GM18867 (cell line): Measurements from ENCODE around the gene CDC42EP2.
A peak's percentile ranks its signal among the peaks of the same experiment; 100 is the strongest.

ENCODE experiments used
- ATAC-seq: cut with Tn5 transposase; IDR thresholded peaks from one replicate; pipeline ENCODE4 v1.9.1; 2021; ENCODE audit warnings: mild to moderate bottlenecking, moderate library complexity; ENCODE audit not compliant: unreplicated experiment

Gene CDC42EP2

GRCh38 chr11:65355013-65355775 lies 40.5 kb downstream of the CDC42EP2 start:
- ATAC-seq: peak; percentile 22

- no peak for ATAC-seq
These were observed 41.2 kb downstream of the CDC42EP2 start for GRCh38 chr11:65355776-65356393.

- ATAC-seq: no peak
These were observed 41.8 kb downstream of the CDC42EP2 start for GRCh38 chr11:65356394-65356972.

GRCh38 chr11:65357856-65358356 lies 43.2 kb downstream of the CDC42EP2 start:
- no peak for ATAC-seq

- peak; percentile 80 for ATAC-seq
These were observed 47.8 kb downstream of the CDC42EP2 start for GRCh38 chr11:65362320-65362931.

- no peak for ATAC-seq
These were observed 48.3 kb downstream of the CDC42EP2 start for GRCh38 chr11:65362966-65363365.

GRCh38 chr11:65363770-65364169 lies 49.1 kb downstream of the CDC42EP2 start:
- no peak for ATAC-seq

- ATAC-seq: no peak
These were observed 51.7 kb downstream of the CDC42EP2 start for GRCh38 chr11:65366340-65366773.

GRCh38 chr11:65370659-65371049 lies 56.0 kb downstream of the CDC42EP2 start:
- ATAC-seq: no peak
